SU-DHL-6 (cell line): ENCODE data around the gene EPHA4.
A peak's percentile ranks its signal among the peaks of the same experiment; 100 is the strongest.

Experiments
- H2AFZ ChIP-seq: fragments of 200-600 bp; sonication (generic); 2 replicates; pipeline ENCODE4 v1.6.1; 2014; ENCODE audit warnings: low read depth, mild to moderate bottlenecking, moderate library complexity, mixed read lengths, antibody characterized with exemption, low read length; ENCODE audit not compliant: severe bottlenecking
- H3F3A ChIP-seq: fragments of 200-600 bp; shearing (Covaris generic); 2 replicates; pipeline ENCODE4 v1.6.0; 2016; ENCODE audit warnings: antibody characterized with exemption, mild to moderate bottlenecking; ENCODE audit not compliant: insufficient read depth
- H3K27ac ChIP-seq: fragments of 200-600 bp; sonication (generic); 2 replicates; pipeline ENCODE4 v1.5.1; 2016; ENCODE audit warnings: low read depth, mild to moderate bottlenecking, low read length, moderate library complexity, mixed read lengths
- H3K27me3 ChIP-seq: fragments of 200-600 bp; sonication (generic), shearing (Covaris generic); 2 replicates; pipeline ENCODE4 v1.6.0; 2014; ENCODE audit warnings: mild to moderate bottlenecking, low read length
- H3K36me3 ChIP-seq: fragments of 200-600 bp; sonication (generic); 2 replicates; pipeline ENCODE4 v1.6.1; 2014; ENCODE audit warnings: mild to moderate bottlenecking, low read length, mixed read lengths
- H3K4me2 ChIP-seq: fragments of 300-600, 200-600 bp; shearing (Covaris generic), sonication (generic); 2 replicates; pipeline ENCODE4 v1.6.0; 2014; ENCODE audit warnings: low read length, low read depth, mild to moderate bottlenecking; ENCODE audit not compliant: poor library complexity, severe bottlenecking
- H3K4me3 ChIP-seq: fragments of 200-600 bp; sonication (generic); 2 replicates; pipeline ENCODE4 v1.5.1; 2014; ENCODE audit warnings: antibody characterized with exemption, low read length, mild to moderate bottlenecking, mixed read lengths; ENCODE audit not compliant: insufficient read depth, poor library complexity, severe bottlenecking
- H3K79me2 ChIP-seq: fragments of 200-600 bp; sonication (generic); 2 replicates; pipeline ENCODE4 v1.6.1; 2014; ENCODE audit warnings: mild to moderate bottlenecking, low read length, moderate library complexity; ENCODE audit not compliant: insufficient read depth
- H3K9ac ChIP-seq: fragments of 200-600 bp; sonication (generic); 2 replicates; pipeline ENCODE4 v1.7.0; 2014; ENCODE audit warnings: mild to moderate bottlenecking, low read length
- H3K9me2 ChIP-seq: fragments of 200-600 bp; sonication (generic); replicated peaks from 2 replicates; pipeline ENCODE4 v1.6.1; 2014; ENCODE audit warnings: low read length; ENCODE audit not compliant: insufficient read depth
- H3K9me3 ChIP-seq: fragments of 200-600 bp; sonication (generic); 2 replicates; pipeline ENCODE4 v1.6.1; 2014; ENCODE audit warnings: low read length, mixed read lengths; ENCODE audit not compliant: insufficient read depth
- H4K20me1 ChIP-seq: fragments of 200-600 bp; sonication (generic); 2 replicates; pipeline ENCODE4 v1.6.1; 2014; ENCODE audit warnings: low read depth, mild to moderate bottlenecking, antibody characterized with exemption, low read length, moderate library complexity, mixed read lengths
- CTCF ChIP-seq: fragments of 200-600 bp; sonication (generic); IDR thresholded peaks from one replicate; pipeline ENCODE4 v1.5.1; 2017; ENCODE audit warnings: antibody characterized with exemption, mild to moderate bottlenecking, low read length, moderate library complexity; ENCODE audit not compliant: insufficient read depth, poor library complexity, severe bottlenecking
- EZH2phosphoT487 ChIP-seq: fragments of 200-600 bp; sonication (generic), shearing (Covaris generic); conservative IDR thresholded peaks from 2 replicates; pipeline ENCODE4 v1.6.1; 2018; ENCODE audit warnings: mild to moderate bottlenecking, antibody characterized with exemption, low read length, moderate library complexity, mixed read lengths

The EPHA4 gene

GRCh38 chr2:221573430-221574230 is 1.5 kb upstream of the EPHA4 start:
- H4K20me1 ChIP-seq, result no peaks in the 10 kb centered on the region
- no peaks in the 10 kb centered on the region for H3K79me2 ChIP-seq
- no peaks in the 10 kb centered on the region for H3K9me3 ChIP-seq
- no peaks in the 10 kb centered on the region for H3K27me3 ChIP-seq
- no peak for TF ChIP-seq EZH2phosphoT487
- TF ChIP-seq CTCF, result peak; percentile 59
- peak overlapping the region; percentile 24 for H3K4me2 ChIP-seq
- no peak overlapping the region for H3K4me3 ChIP-seq
- H3K27ac ChIP-seq, result no peak overlapping the region
- H3F3A ChIP-seq, result no peaks in the 10 kb centered on the region
- no peaks in the 10 kb centered on the region for H3K36me3 ChIP-seq
- H3K9ac ChIP-seq, result no peak overlapping the region
- H2AFZ ChIP-seq, result no peak overlapping the region
- H3K9me2 ChIP-seq, result no peaks in the 10 kb centered on the region

GRCh38 chr2:221572821-221573429 is 821 bp upstream of the EPHA4 start:
- Histone ChIP-seq H3K36me3 (no peaks in the 10 kb centered on the region), H3K27me3 (no peaks in the 10 kb centered on the region), H3K9ac (no peak overlapping the region), H3K9me3 (no peaks in the 10 kb centered on the region), H2AFZ (no peak overlapping the region), H3K4me3 (no peak overlapping the region), H3F3A (no peaks in the 10 kb centered on the region), H3K27ac (no peak overlapping the region), H4K20me1 (no peaks in the 10 kb centered on the region), H3K4me2 (no peak overlapping the region), H3K9me2 (no peaks in the 10 kb centered on the region), H3K79me2 (no peaks in the 10 kb centered on the region)
- TF ChIP-seq EZH2phosphoT487, result no peak
- TF ChIP-seq CTCF, result no peak

- Histone ChIP-seq H3K27me3 (no peaks in the 10 kb centered on the region), H2AFZ (no peak overlapping the region), H3K9me2 (no peaks in the 10 kb centered on the region), H3K9ac (no peak overlapping the region), H3K27ac (no peak overlapping the region), H3K4me2 (no peak overlapping the region), H3K4me3 (no peak overlapping the region), H3K9me3 (no peaks in the 10 kb centered on the region), H3K36me3 (no peaks in the 10 kb centered on the region), H4K20me1 (no peaks in the 10 kb centered on the region), H3K79me2 (no peaks in the 10 kb centered on the region), H3F3A (no peaks in the 10 kb centered on the region)
- no peak for TF ChIP-seq CTCF
- no peak for TF ChIP-seq EZH2phosphoT487
These were observed 419 bp downstream of the EPHA4 start for GRCh38 chr2:221571551-221572218.
